B cell (primary cell): ENCODE data around the gene YARS1.

Experiments used
- CTCF ChIP-seq: fragments of 200-600 bp; IDR thresholded peaks from one replicate; pipeline ENCODE4 v1.8.0; 2022; ENCODE audit warnings: antibody characterized with exemption, mild to moderate bottlenecking
- EZH2 ChIP-seq: IDR thresholded peaks from 2 replicates; pipeline ENCODE4 v1.6.1; 2012; ENCODE audit warnings: borderline replicate concordance, low read depth, mild to moderate bottlenecking, moderate library complexity, low read length; ENCODE audit not compliant: insufficient read depth, poor library complexity, severe bottlenecking

- TF ChIP-seq CTCF (no peak), EZH2 (no peak)
Measured at GRCh38 chr1:32767156-32767555, 50.0 kb downstream of the YARS1 start.
